HepG2 (cell line): ENCODE results near the gene LAMA1. TPM values are rescaled to one million over a fixed set of nuclear protein-coding genes. Genes with fewer than 3 reads are reported as not detected.

Experiments
- ATAC-seq: fragments of 200-7000 bp; cut with Tn5 transposase; 3 replicates; pipeline ENCODE4 v1.9.1; 2020; ENCODE audit warnings: mild to moderate bottlenecking, moderate library complexity
- BruUV-seq: library from RNA; stranded (reverse); fragments of 400-500 nt; replicated peaks from 2 replicates; lab custom pipeline; 2021; lab: Mats Ljungman, UMichigan
- CTCF ChIA-PET: fragments of 300-600 bp; formaldehyde crosslinking; extraction: SDS; loops from one replicate; lab custom pipeline; 2021; ENCODE audit warnings: low total read pairs, inconsistent platforms, low intra/inter-chr PET ratio; lab: Yijun Ruan, JAX
- POLR2A ChIA-PET: fragments of 350-600 bp; sonication (Branson Sonifier 250); formaldehyde crosslinking; loops from one replicate; lab custom pipeline; 2020; ENCODE audit warnings: antibody characterized with exemption, inconsistent platforms; lab: Yijun Ruan, JAX
- DNase-seq: peaks from one replicate; pipeline ENCODE4 v3.0.0-alpha.2; 2015; ENCODE audit warnings: low spot score
- FAIRE-seq: peaks from 3 replicates; lab custom pipeline; 2011; peaks lifted over from hg19 to GRCh38; lab: Jason Lieb, UNC
- H2AFZ ChIP-seq: one replicate; pipeline ENCODE4 v1.6.1; 2011; ENCODE audit warnings: low read length, inconsistent platforms
- H3K27ac ChIP-seq: fragments of 300-600 bp; 3 replicates; pipeline ENCODE4 v1.8.0; 2011; ENCODE audit warnings: mixed run types, mild to moderate bottlenecking, mixed read lengths, low read length, inconsistent platforms; ENCODE audit not compliant: insufficient read depth; ENCODE audit errors: extremely low read length
- H3K27me3 ChIP-seq, 2 experiments: fragments of 200-600 bp in 1 of 2; 2 replicates in 1 of 2; 3 replicates in 1 of 2; pipeline versions ENCODE4 v1.6.0 to v1.8.0; 2011; ENCODE audit warnings: low read length in 2 of 2, mild to moderate bottlenecking in 2 of 2, moderate library complexity in 2 of 2, inconsistent platforms in 1 of 2; ENCODE audit not compliant: insufficient read depth in 2 of 2, control insufficient read depth in 1 of 2
- H3K36me3 ChIP-seq, 2 experiments: fragments of 200-600 bp in 1 of 2; replicated peaks in 1 of 2; 2 replicates in 1 of 2; 3 replicates in 1 of 2; pipeline versions ENCODE4 v1.5.1 to v1.8.0; 2011; ENCODE audit warnings: low read length in 2 of 2, inconsistent platforms in 1 of 2; ENCODE audit not compliant: insufficient read depth in 2 of 2, control insufficient read depth in 1 of 2
- H3K4me1 ChIP-seq: 2 replicates; pipeline ENCODE4 v1.5.1; 2012; ENCODE audit warnings: low read length, inconsistent platforms; ENCODE audit not compliant: insufficient read depth
- H3K4me2 ChIP-seq: 2 replicates; pipeline ENCODE4 v1.6.0; 2011; ENCODE audit warnings: low read depth, low read length, inconsistent platforms
- H3K4me3 ChIP-seq, 3 experiments: fragments of 200-600 bp in 1 of 3; sonication (generic), shearing (Covaris generic) in 1 of 3; replicated peaks in 1 of 3; 2 replicates each; pipeline ENCODE4 v1.5.1; 2011 to 2016; ENCODE audit warnings: low read length in 3 of 3, inconsistent platforms in 2 of 3, low read depth in 2 of 3, mild to moderate bottlenecking in 2 of 3, control low read depth in 1 of 3, mixed read lengths in 1 of 3; ENCODE audit not compliant: insufficient read depth in 1 of 3
- H3K79me2 ChIP-seq: one replicate; pipeline ENCODE4 v1.6.1; 2011; ENCODE audit warnings: low read length, inconsistent platforms; ENCODE audit not compliant: insufficient read depth
- H3K9ac ChIP-seq: 2 replicates; pipeline ENCODE4 v1.6.0; 2011; ENCODE audit warnings: mild to moderate bottlenecking, low read depth, low read length, inconsistent platforms; ENCODE audit not compliant: insufficient read depth
- H3K9me3 ChIP-seq: 2 replicates; pipeline ENCODE4 v1.5.1; 2012; ENCODE audit warnings: mild to moderate bottlenecking, low read length
- H4K20me1 ChIP-seq: 2 replicates; pipeline ENCODE4 v1.6.0; 2011; ENCODE audit warnings: inconsistent platforms, mild to moderate bottlenecking, low read length, moderate library complexity; ENCODE audit not compliant: insufficient read depth
- BRCA1 ChIP-seq: sonication (generic); formaldehyde crosslinking; IDR thresholded peaks from 2 replicates; pipeline ENCODE4 v1.4.0; 2020; ENCODE audit warnings: missing genetic modification reagents
- KAT7 ChIP-seq: IDR thresholded peaks from 2 replicates; pipeline ENCODE4 v1.6.1; 2018; ENCODE audit warnings: borderline replicate concordance, missing compliant biosample characterization
- MAFG ChIP-seq: sonication (generic); formaldehyde crosslinking; IDR thresholded peaks from 2 replicates; pipeline ENCODE4 v1.5.1; 2020; ENCODE audit warnings: mild to moderate bottlenecking, missing genetic modification reagents
- NR2F6 ChIP-seq, 2 experiments: IDR thresholded peaks; 2 replicates each; pipeline ENCODE4 v1.6.1; 2016; ENCODE audit warnings: antibody characterized with exemption in 1 of 2, mild to moderate bottlenecking in 1 of 2
- PRPF4 ChIP-seq: fragments of 200-400 bp; formaldehyde crosslinking; IDR thresholded peaks from 2 replicates; pipeline ENCODE4 v1.6.1; 2016; ENCODE audit warnings: low read length, low read depth; ENCODE audit not compliant: poor library complexity, severe bottlenecking
- SAFB2 ChIP-seq: sonication (generic); formaldehyde crosslinking; IDR thresholded peaks from 2 replicates; pipeline ENCODE4 v1.5.1; 2020; ENCODE audit warnings: missing genetic modification reagents, low read depth, mild to moderate bottlenecking, borderline replicate concordance
- SMAD3 ChIP-seq: sonication (generic); formaldehyde crosslinking; IDR thresholded peaks from 2 replicates; pipeline ENCODE4 v1.4.0; 2020; ENCODE audit warnings: missing genetic modification reagents
- SMAD9 ChIP-seq: sonication (generic); formaldehyde crosslinking; IDR thresholded peaks from 2 replicates; pipeline ENCODE4 v1.5.1; 2020; ENCODE audit warnings: mild to moderate bottlenecking, missing genetic modification reagents
- ZKSCAN5 ChIP-seq: sonication (generic); formaldehyde crosslinking; IDR thresholded peaks from 2 replicates; pipeline ENCODE4 v1.5.1; 2020; ENCODE audit warnings: mild to moderate bottlenecking, missing genetic modification reagents
- ZNF234 ChIP-seq: sonication (generic); formaldehyde crosslinking; conservative IDR thresholded peaks from 2 replicates; pipeline ENCODE4 v1.5.1; 2020; ENCODE audit warnings: mild to moderate bottlenecking, missing genetic modification reagents
- ZNF564 ChIP-seq: sonication (generic); formaldehyde crosslinking; IDR thresholded peaks from 2 replicates; pipeline ENCODE4 v1.8.1; 2023; ENCODE audit warnings: mild to moderate bottlenecking, missing genetic modification reagents
- ZNF569 ChIP-seq: sonication (generic); formaldehyde crosslinking; IDR thresholded peaks from 2 replicates; pipeline ENCODE4 v1.5.0; 2020; ENCODE audit warnings: mild to moderate bottlenecking, missing genetic modification reagents, moderate library complexity, borderline replicate concordance
- ZNF589 ChIP-seq: sonication (generic); formaldehyde crosslinking; conservative IDR thresholded peaks from 2 replicates; pipeline ENCODE4 v1.8.0; 2022; ENCODE audit warnings: mild to moderate bottlenecking, moderate library complexity, missing genetic modification reagents
- WGBS: methylation state at CpG from one replicate; pipeline ENCODE4 v1.1.6; 2017; ENCODE audit warnings: low lambda C conversion rate; 5-methylcytosine and 5-hydroxymethylcytosine counted together
- in situ Hi-C: cut with HindIII; loops from 2 replicates; pipeline ENCODE4 v1.10.0; 2017; ENCODE audit warnings: low pct_unique_long_range_greater_than_20kb; ENCODE audit not compliant: extremely low pct_ligation_motif_present
- intact Hi-C: fragments of 100-400 bp; cut with micrococcal nuclease; formaldehyde crosslinking; loops from one replicate; pipeline ENCODE4 v1.10.0; 2022; ENCODE audit not compliant: unreplicated experiment
- polyA plus RNA-seq, 8 experiments: library from polyadenylated mRNA; depleted of rRNA in 3 of 8; stranded (reverse) in 7 of 8; unstranded in 1 of 8; fragments of >200 nt; fragmentation: Illumina TruSeq in 4 of 8; extraction: Trizol in 4 of 8; gene quantifications; 2 replicates each; pipeline versions ENCODE4 v1.2.1 to v1.2.3, GENCODE V29; 2011 to 2016; ENCODE audit warnings: low read depth in 4 of 8, missing spikeins in 1 of 8, mixed read lengths in 1 of 8; ENCODE audit not compliant: insufficient read depth in 1 of 8
- total RNA-seq, 5 experiments: library from RNA; depleted of rRNA; stranded (reverse); fragments of >200 nt; fragmentation: Illumina TruSeq; extraction: Trizol; gene quantifications; 2 replicates each; pipeline ENCODE4 v1.2.3, GENCODE V29; 2016; ENCODE audit warnings: low read depth in 1 of 5
- TF ChIP-seq, protein P1 (sequence below): sonication (generic); formaldehyde crosslinking; IDR thresholded peaks from 2 replicates; pipeline ENCODE4 v1.4.0; 2020; ENCODE audit warnings: mild to moderate bottlenecking, missing genetic modification reagents
- TF ChIP-seq, protein P2 (sequence below): sonication (generic); formaldehyde crosslinking; IDR thresholded peaks from 2 replicates; pipeline ENCODE4 v1.4.0; 2020; ENCODE audit warnings: low read depth, mild to moderate bottlenecking, missing genetic modification reagents

Gene LAMA1
- total and polyA plus RNA-seq, 2 of the 13 experiments (the other 11 are each of a cell fraction or from before 2014, with no cell fraction given) = 0.05 to 0.44 TPM

DNA sequence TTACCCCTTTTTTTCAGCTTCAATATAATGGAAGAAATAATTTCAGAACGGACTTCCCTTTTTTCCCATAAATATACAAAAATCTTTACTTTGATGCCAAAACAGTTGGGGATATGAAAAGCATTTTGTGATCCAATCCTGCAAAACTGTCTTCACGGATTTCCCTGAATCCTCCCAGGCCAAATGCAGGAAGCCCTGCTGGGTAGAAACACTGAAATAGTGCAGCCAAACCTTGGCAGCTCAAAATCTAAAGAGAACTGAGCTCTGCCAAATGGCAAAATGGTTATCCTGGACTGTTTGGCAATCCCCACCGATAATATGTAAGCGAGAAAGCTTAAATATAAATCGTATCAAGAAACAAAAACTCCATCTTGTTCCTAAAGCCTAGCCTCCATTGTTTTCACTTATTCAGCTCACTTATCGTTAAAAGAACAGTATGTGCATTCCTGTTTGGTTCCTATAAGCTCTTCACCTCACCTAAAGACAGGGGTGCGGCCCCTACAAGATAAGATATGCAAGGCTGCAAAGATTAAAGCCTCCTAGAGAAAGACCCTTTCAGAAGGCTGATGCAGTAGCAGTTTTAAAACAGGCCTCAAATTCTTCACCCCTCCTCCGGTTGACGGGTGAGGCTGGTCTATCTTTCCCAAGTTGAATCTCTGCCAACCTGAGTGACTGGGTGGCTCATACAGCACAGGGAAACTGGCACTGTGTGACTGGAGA lies 48.6 kb downstream of the LAMA1 start:
- Histone ChIP-seq H3K4me3 (no peak overlapping the region), H4K20me1 (no peaks in the 10 kb centered on the region)
- TF ChIP-seq SMAD3 (CRISPR knock-in tag) = no peak
- no peak for TF ChIP-seq ZNF234 (CRISPR knock-in tag)
- TF ChIP-seq BRCA1 (CRISPR knock-in tag) = no peak
- no peak for TF ChIP-seq ZNF589 (CRISPR knock-in tag)
- no peak for TF ChIP-seq PRPF4
- TF ChIP-seq, protein P1, sequence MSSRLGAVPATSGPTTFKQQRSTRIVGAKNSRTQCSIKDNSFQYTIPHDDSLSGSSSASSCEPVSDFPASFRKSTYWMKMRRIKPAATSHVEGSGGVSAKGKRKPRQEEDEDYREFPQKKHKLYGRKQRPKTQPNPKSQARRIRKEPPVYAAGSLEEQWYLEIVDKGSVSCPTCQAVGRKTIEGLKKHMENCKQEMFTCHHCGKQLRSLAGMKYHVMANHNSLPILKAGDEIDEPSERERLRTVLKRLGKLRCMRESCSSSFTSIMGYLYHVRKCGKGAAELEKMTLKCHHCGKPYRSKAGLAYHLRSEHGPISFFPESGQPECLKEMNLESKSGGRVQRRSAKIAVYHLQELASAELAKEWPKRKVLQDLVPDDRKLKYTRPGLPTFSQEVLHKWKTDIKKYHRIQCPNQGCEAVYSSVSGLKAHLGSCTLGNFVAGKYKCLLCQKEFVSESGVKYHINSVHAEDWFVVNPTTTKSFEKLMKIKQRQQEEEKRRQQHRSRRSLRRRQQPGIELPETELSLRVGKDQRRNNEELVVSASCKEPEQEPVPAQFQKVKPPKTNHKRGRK = no peak
- no peak for TF ChIP-seq SAFB2 (CRISPR knock-in tag)
- no peak for TF ChIP-seq SMAD9
- TF ChIP-seq ZNF569 (CRISPR knock-in tag) = no peak
- TF ChIP-seq MAFG = no peak
- TF ChIP-seq NR2F6 (IDR thresholded peaks at IDR 0.05) = no peak
- no peak for TF ChIP-seq NR2F6 (CRISPR knock-in tag; IDR thresholded peaks at IDR 0.05)
- TF ChIP-seq KAT7 = no peak
- TF ChIP-seq ZKSCAN5 (CRISPR knock-in tag) = no peak
- TF ChIP-seq, protein P2, sequence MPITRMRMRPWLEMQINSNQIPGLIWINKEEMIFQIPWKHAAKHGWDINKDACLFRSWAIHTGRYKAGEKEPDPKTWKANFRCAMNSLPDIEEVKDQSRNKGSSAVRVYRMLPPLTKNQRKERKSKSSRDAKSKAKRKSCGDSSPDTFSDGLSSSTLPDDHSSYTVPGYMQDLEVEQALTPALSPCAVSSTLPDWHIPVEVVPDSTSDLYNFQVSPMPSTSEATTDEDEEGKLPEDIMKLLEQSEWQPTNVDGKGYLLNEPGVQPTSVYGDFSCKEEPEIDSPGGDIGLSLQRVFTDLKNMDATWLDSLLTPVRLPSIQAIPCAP (CRISPR knock-in tag) = no peak
- no peak for TF ChIP-seq ZNF564 (CRISPR knock-in tag)
- TF ChIP-seq, all 625 proteins: peak for 0
- ATAC-seq = no peak
- ChIA-PET CTCF (no interaction called here), POLR2A (no interaction called here)
- Histone ChIP-seq H3K4me2 (no peak overlapping the region), H3K36me3 (no peaks in the 10 kb centered on the region), H3K79me2 (no peaks in the 10 kb centered on the region), H3K9ac (no peak overlapping the region), H3K27me3 (no peaks in the 10 kb centered on the region; a peak in 1 of 5 replicates), H3K9me3 (no peaks in the 10 kb centered on the region), H2AFZ (no peak overlapping the region), H3K27ac (no peak overlapping the region), H3K4me1 (no peaks in the 10 kb centered on the region)
- in situ Hi-C loops = no loop called here
- no peak for DNase-seq
- 53% methylated on average over 9 of the region's 9 CpGs for WGBS
- no TSS peak for BruUV-seq
- no peak for FAIRE-seq
- intact Hi-C loops = no loop called here
